Spleen (tissue), 11 donors: ENCODE data around the gene C1QL1. TPM values are rescaled to one million over a fixed set of nuclear protein-coding genes. Genes with fewer than 3 reads are reported as not detected.

Experiments
- DNase-seq: peaks from one replicate; pipeline ENCODE4 v3.0.0-alpha.2; 2020
- H3K27ac ChIP-seq, 8 donors: fragments of 200-600 bp; sonication (generic) in 7 of 8; 1 replicate in 4 of 8; 2 replicates in 4 of 8; pipeline versions ENCODE4 v1.5.0 to v1.8.0; 2016 to 2021; ENCODE audit warnings: inconsistent platforms in 4 of 8, mild to moderate bottlenecking in 4 of 8, moderate library complexity in 1 of 8
- H3K27me3 ChIP-seq, 7 donors: fragments of 200-600 bp; sonication (generic) in 6 of 7; replicated peaks in 1 of 7; 1 replicate in 4 of 7; 2 replicates in 3 of 7; pipeline versions ENCODE4 v1.5.0 to v1.8.0; 2016 to 2021; ENCODE audit warnings: inconsistent platforms in 3 of 7, mild to moderate bottlenecking in 1 of 7
- H3K36me3 ChIP-seq, 6 donors: fragments of 200-600 bp; sonication (generic) in 5 of 6; 1 replicate in 4 of 6; 2 replicates in 2 of 6; pipeline versions ENCODE4 v1.5.0 to v1.8.0; 2016 to 2021; ENCODE audit warnings: inconsistent platforms in 2 of 6
- H3K4me1 ChIP-seq, 6 donors: fragments of 200-600 bp; sonication (generic) in 5 of 6; 1 replicate in 3 of 6; 2 replicates in 3 of 6; pipeline versions ENCODE4 v1.5.0 to v1.8.0; 2016 to 2021; ENCODE audit warnings: inconsistent platforms in 3 of 6
- H3K4me3 ChIP-seq, 8 donors: fragments of 200-600 bp; sonication (generic) in 7 of 8; 1 replicate in 4 of 8; 2 replicates in 4 of 8; pipeline versions ENCODE4 v1.5.0 to v1.8.0; 2016 to 2021; ENCODE audit warnings: inconsistent platforms in 4 of 8, mild to moderate bottlenecking in 4 of 8, moderate library complexity in 2 of 8
- H3K9me3 ChIP-seq, 8 donors: fragments of 200-600 bp; sonication (generic) in 7 of 8; 1 replicate in 4 of 8; 2 replicates in 4 of 8; pipeline versions ENCODE4 v1.5.0 to v1.8.0; 2016 to 2021; ENCODE audit warnings: inconsistent platforms in 4 of 8
- POLR2A ChIP-seq, 3 donors: fragments of 450-650 bp; IDR thresholded peaks; one replicate each; pipeline ENCODE4 v1.5.1; 2017; ENCODE audit warnings: antibody characterized with exemption in 3 of 3, mild to moderate bottlenecking in 1 of 3
- POLR2AphosphoS5 ChIP-seq, 3 donors: sonication (generic); formaldehyde crosslinking; IDR thresholded peaks; one replicate each; pipeline ENCODE4 v1.5.1; 2017; ENCODE audit warnings: antibody characterized with exemption in 3 of 3
- WGBS, 5 donors: extraction: QIAGEN DNeasy Blood & Tissue Kit in 3 of 5; methylation state at CpG; one replicate each; pipeline versions ENCODE4 v1.1.5 to v1.1.7; 2013 to 2018; 5-methylcytosine and 5-hydroxymethylcytosine counted together
- intact Hi-C: fragments of 100-400 bp; cut with DNase I; formaldehyde crosslinking; loops from one replicate; pipeline ENCODE4 v1.15.0; 2023; ENCODE audit warnings: low total_unique reads
- polyA plus RNA-seq, 3 donors: library from polyadenylated mRNA; stranded (reverse); fragments of 200-250 nt; gene quantifications; one replicate each; pipeline ENCODE4 v1.2.1, GENCODE V29; 2013
- total RNA-seq, 7 donors: library from RNA; depleted of rRNA in 3 of 7; stranded (reverse); fragments of >200 nt in 3 of 7; fragmentation: NEBNext Ultra II Directional in 4 of 7; extraction: Animal tissue kit (Norgen Biotek cat#: 25700) in 4 of 7; gene quantifications; one replicate each; pipeline versions ENCODE4 v1.1.0 to v1.2.1, GENCODE V29; 2016 to 2021
- TF ChIP-seq, protein P1 (sequence below), 11 experiments: fragments of 200-600 bp in 7 of 11; fragments of 450-650 bp in 4 of 11; sonication (generic) in 4 of 11; IDR thresholded peaks in 8 of 11; conservative IDR thresholded peaks in 3 of 11; 1 replicate in 7 of 11; 2 replicates in 4 of 11; pipeline versions ENCODE4 v1.4.0 to v1.8.0; 2016 to 2021; ENCODE audit warnings: antibody characterized with exemption in 11 of 11, inconsistent platforms in 4 of 11, mild to moderate bottlenecking in 1 of 11
- donor health status: healthy with polysubstance abuse.
- donor health status: DM: no; HTN: no; CAD: no; lungs with moderate emphysema.
- donor health status: DM: no; HTN: no; CAD: no.
- donor health status: Bipolar disorder and iron deficiency.
- donor health status: healthy.
- donor health status: DM: no; HTN: no; CAD: no.
- donor health status: DM: yes; HTN: yes; CAD: no.

Gene C1QL1
- total and polyA plus RNA-seq, 10 donors: 0.20 to 0.38 TPM; not detected in 8

GRCh38 chr17:45001310-45001709, 33.2 kb upstream of the C1QL1 start:
- intact Hi-C loops: no loop called here
- H3K4me3 ChIP-seq: no peak overlapping the region
- H3K27me3 ChIP-seq: peaks cover 0 to 26% (median 0%) of the 10 kb centered on the region in 7 donors
- no peak for TF ChIP-seq POLR2AphosphoS5 (IDR thresholded peaks at IDR 0.05)
- no peak for TF ChIP-seq POLR2A (IDR thresholded peaks at IDR 0.05)
- TF ChIP-seq, protein P1, sequence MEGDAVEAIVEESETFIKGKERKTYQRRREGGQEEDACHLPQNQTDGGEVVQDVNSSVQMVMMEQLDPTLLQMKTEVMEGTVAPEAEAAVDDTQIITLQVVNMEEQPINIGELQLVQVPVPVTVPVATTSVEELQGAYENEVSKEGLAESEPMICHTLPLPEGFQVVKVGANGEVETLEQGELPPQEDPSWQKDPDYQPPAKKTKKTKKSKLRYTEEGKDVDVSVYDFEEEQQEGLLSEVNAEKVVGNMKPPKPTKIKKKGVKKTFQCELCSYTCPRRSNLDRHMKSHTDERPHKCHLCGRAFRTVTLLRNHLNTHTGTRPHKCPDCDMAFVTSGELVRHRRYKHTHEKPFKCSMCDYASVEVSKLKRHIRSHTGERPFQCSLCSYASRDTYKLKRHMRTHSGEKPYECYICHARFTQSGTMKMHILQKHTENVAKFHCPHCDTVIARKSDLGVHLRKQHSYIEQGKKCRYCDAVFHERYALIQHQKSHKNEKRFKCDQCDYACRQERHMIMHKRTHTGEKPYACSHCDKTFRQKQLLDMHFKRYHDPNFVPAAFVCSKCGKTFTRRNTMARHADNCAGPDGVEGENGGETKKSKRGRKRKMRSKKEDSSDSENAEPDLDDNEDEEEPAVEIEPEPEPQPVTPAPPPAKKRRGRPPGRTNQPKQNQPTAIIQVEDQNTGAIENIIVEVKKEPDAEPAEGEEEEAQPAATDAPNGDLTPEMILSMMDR (IDR thresholded peaks at IDR 0.05 in 8 of 11, conservative IDR thresholded peaks at IDR 0.05 in 3 of 11): no peak
- no peaks in the 10 kb centered on the region for H3K4me1 ChIP-seq
- whole genome bisulfite sequencing, 5 donors: 61 to 83% (median 74%) methylated on average over 3 of the region's 3 CpGs
- no peaks in the 10 kb centered on the region for H3K36me3 ChIP-seq
- H3K27ac ChIP-seq: no peak overlapping the region
- peaks cover 0 to 17% (median 8%) of the 10 kb centered on the region in 8 donors for H3K9me3 ChIP-seq
- no peak for DNase-seq

DNA sequence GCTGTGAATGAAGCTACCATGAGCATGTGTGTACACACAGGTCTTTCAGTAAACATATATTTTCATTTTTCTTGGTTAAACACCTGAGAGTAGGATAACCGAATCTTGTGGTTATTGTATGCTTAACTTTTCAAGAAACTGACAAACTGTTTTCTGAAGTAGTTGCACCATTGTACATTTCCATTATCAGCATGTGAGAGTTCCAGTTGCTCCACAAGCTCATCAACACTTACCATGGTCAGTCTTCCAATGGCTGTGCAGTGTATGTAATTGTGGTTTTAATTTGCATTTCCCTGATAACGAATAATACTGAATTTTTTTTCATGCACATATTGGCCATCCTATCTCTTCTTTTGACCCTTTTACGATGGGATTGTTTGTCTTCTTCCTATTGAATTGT, 31.3 kb upstream of the C1QL1 start:
- no peak for DNase-seq
- Histone ChIP-seq H3K4me1 (no peaks in the 10 kb centered on the region), H3K36me3 (no peaks in the 10 kb centered on the region), H3K9me3 (peaks cover 0 to 17% (median 8%) of the 10 kb centered on the region in 8 donors), H3K4me3 (no peak overlapping the region), H3K27ac (no peak overlapping the region), H3K27me3 (peaks cover 0 to 16% (median 0%) of the 10 kb centered on the region in 7 donors)
- intact Hi-C loops: no loop called here
- 84 to 93% (median 87%) methylated on average over 3 of the region's 3 CpGs for WGBS, 5 donors
- no peak for TF ChIP-seq POLR2A (IDR thresholded peaks at IDR 0.05)
- no peak for TF ChIP-seq POLR2AphosphoS5 (IDR thresholded peaks at IDR 0.05)

GRCh38 chr17:44998646-44999045, 30.5 kb upstream of the C1QL1 start:
- DNase-seq: no peak
- H3K4me3 ChIP-seq: no peak overlapping the region
- no peak overlapping the region for H3K27ac ChIP-seq
- TF ChIP-seq, protein P1 (IDR thresholded peaks at IDR 0.05 in 8 of 11, conservative IDR thresholded peaks at IDR 0.05 in 3 of 11): no peak
- TF ChIP-seq POLR2A (IDR thresholded peaks at IDR 0.05): no peak
- no peak for TF ChIP-seq POLR2AphosphoS5 (IDR thresholded peaks at IDR 0.05)
- no peaks in the 10 kb centered on the region for H3K4me1 ChIP-seq
- no peaks in the 10 kb centered on the region for H3K36me3 ChIP-seq
- peaks cover 0 to 17% (median 8%) of the 10 kb centered on the region in 8 donors for H3K9me3 ChIP-seq
- intact Hi-C loops: no loop called here
- H3K27me3 ChIP-seq: peaks cover 0 to 17% (median 0%) of the 10 kb centered on the region in 7 donors

DNA sequence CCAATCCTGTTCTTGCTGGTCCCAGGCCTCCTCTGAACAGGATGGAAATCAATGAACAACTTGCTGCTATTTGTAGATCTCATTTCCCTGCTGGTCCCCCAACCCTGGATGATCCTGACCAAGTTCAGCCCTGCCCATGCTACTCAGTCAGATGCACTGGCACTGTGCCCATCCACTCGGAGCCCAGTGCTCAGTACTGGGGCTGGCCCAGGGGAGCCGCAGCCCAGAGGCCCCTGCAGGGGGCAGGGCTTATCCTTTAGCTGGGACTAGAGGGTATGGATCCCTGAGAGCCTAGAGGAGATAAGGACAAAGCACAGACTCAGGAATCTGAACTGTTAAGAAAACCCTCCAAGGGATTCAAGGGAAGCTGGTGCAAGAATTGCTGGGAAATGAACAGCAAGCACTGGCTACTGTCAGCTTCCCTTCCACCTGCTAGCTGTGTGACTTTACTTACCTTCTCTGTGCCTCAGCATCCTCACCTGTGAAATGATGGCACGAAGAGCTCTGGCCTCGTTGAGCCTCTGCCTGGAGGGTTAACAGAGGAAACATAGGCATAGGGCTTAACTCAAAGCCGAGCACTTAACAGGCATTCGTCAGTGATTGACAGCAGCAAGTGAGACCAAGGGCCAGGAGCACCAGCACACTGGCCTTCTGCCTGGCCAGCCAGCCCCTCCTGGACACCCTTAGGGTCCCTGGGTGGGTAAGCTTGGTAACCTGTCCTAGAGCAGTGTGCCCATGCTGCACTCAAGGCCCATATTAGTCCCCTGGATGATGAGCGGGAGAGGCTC, 29.8 kb upstream of the C1QL1 start:
- no peak for DNase-seq

More for the DNA sequence above, 29.8 kb upstream of the C1QL1 start:
- intact Hi-C loops: no loop called here
- H3K9me3 ChIP-seq: peaks cover 0 to 17% (median 8%) of the 10 kb centered on the region in 8 donors
- H3K4me3 ChIP-seq: no peak overlapping the region
- no peaks in the 10 kb centered on the region for H3K4me1 ChIP-seq
- H3K27me3 ChIP-seq: peaks cover 0 to 20% (median 0%) of the 10 kb centered on the region in 7 donors
- no peak for TF ChIP-seq POLR2A (IDR thresholded peaks at IDR 0.05)
- TF ChIP-seq POLR2AphosphoS5 (IDR thresholded peaks at IDR 0.05): no peak
- TF ChIP-seq, protein P1 (IDR thresholded peaks at IDR 0.05 in 8 of 11, conservative IDR thresholded peaks at IDR 0.05 in 3 of 11): no peak
- 56 to 90% (median 69%) methylated on average over 2 to 7 of the region's 7 CpGs for WGBS, 5 donors
- no peak overlapping the region for H3K27ac ChIP-seq
- no peaks in the 10 kb centered on the region for H3K36me3 ChIP-seq
